ENCODE results near the gene FAM53A.
"Not testable (repeated sequence)": the region's sequence is repeated elsewhere in the genome, so short reads cannot be mapped to it uniquely, and the experiment has no call there.

Gene FAM53A

DNA sequence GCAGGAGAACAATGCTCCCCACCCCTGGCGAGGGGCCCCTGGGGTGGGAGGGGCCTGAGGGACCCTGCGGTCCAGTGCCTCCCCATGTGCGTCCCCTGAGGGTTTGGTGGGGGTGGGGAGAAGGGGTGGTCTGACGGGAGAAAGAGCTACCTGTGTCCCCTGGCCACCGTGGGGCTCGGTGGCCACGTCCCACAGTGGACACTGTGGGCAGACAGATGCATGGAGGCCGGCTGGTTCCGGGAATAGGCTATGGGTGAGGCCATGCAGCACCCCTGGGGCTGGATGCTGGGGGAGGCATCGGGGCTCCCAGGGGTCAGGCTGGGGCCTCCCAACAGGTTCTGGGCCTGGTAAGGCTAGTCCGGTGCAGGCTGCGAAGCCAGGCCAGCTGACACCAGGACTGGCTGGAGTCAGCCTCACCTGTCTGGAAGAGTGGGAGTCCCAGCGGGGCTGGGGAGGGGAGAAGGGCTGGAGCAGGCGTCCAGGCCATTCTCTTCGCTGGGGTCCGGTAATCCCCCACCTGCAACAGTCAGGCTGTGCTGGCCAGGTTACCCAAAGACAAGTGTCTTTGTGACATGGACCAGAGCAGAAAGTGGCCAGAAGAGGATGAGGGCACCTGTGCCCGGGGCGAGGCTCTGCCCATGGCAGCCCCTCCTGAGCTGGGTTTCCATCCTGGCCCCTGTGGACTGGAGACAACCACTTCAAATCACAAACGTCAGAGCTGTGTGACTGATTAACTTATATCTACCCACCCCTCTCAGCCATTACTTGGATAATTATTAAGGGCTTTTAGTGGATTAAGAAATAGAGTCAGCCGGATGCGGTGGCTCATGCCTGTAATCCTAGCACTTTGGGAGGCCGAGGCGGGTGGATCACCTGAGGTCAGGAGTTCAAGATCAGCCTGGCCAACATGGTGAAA, 1.4 kb upstream of the FAM53A start:
- no peak for DNase-seq
- TF ChIP-seq POLR2A (IDR thresholded peaks at IDR 0.05; ENCODE audit: low read length) (no peak), GATA1 (IDR thresholded peaks at IDR 0.05; ENCODE audit: low read depth, low read length) (no peak)

DNA sequence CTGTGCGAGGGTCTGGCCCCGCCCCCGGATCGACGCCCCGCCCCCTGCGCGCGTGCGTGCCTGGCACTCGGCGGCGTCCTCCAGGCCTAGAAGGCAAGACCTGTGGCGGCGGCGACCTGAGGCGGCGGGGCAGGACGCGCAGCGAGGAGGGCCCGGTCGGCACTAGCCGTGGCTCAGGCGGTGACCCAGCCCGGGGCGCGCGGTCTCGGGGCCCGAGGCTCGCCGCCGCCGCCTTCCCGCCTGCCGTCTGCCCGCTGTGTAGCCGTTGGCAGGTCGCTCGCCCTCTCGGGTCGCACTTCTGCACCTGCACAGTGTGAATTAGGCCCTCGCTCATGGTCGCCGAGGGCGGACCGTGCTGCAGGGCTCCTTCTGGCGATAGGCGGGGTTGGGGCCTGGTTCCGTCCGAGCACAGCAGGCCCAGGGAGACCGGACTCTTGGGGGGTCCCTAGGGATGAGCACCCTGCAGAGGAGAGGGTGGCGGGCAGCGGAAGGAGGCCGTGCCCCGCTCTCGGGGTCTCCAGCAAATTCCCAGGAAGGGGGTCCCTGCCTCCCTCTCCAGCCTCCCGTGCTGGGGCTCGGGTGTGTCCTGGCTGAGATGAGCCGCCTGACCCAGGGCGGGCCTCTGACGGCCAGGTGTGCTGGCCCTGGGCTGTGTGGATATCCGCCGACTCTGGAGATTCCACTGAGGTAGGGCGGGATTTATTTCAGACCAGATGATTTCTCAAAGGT, 557 bp upstream of the FAM53A start:
- no peak for DNase-seq
- TF ChIP-seq POLR2A (IDR thresholded peaks at IDR 0.05; ENCODE audit: low read length): no peak
- no peak for TF ChIP-seq GATA1 (IDR thresholded peaks at IDR 0.05; ENCODE audit: low read depth, low read length)

DNA sequence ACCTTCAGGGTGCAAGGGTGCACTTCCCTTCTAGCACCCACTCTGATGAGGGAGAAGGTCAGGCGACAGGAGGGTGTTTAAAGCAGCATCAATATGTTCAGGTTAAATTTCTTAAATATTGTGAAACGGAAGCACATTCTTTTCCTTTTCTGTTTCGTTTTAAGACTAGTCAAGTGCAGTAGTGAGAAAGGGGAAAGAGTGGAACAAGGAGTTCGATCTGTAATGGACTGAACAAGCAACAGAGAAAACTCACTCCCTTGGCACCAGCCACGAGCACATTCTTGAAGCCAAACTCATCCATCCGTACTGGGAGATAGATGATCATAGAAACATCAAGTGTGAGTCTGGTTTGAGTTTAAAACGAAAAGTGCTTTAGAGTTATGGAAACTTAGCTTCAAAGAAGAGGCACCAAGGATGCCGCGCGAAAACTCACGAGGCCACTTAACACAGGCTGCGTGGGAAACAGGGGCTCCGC, 815 bp downstream of the FAM53A start:
- peak; percentile 50 to 57 for DNase-seq
- no peak for TF ChIP-seq POLR2A (IDR thresholded peaks at IDR 0.05; ENCODE audit: low read length)
- TF ChIP-seq GATA1 (IDR thresholded peaks at IDR 0.05; ENCODE audit: low read depth, low read length): no peak

DNA sequence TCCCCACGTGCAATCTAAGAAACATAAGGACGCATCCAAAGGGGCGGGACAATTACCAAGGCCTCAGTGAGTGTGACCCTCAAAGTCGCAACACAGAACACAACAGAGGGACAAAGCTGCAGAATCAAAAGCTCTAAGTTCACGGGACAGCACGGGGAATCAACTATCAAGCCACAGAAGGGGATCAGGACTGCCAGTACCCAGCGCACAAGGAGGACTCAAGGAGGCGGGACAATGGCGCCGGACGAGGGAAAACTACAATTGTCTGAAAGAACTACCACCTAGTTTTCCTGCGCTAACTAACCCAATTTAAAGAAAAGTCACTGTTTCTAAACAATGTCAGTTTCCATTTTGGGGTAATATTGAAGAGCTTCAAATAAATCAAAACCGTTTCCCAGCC, 1.3 kb downstream of the FAM53A start:
- TF ChIP-seq GATA1 (IDR thresholded peaks at IDR 0.05; ENCODE audit: low read depth, low read length) (no peak), POLR2A (IDR thresholded peaks at IDR 0.05; ENCODE audit: low read length) (no peak)

DNA sequence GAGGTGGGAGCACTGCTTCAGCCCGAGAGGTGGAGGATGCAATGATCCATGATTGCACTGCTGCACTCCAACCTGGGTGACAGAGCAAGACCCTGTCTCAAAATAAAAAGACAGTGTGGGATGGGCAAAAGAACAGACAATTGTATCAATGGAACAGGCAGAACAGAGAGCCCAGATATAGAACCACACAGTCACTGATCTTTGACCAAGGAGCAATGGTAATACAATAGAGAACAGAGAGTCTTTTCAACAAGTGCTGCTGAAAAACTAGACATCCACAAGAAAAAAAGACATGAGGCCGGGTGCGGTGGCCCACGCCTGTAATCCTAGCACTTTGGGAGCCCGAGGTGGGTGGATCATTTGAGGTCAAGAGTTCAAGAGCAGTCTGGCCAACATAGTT, 5.9 kb downstream of the FAM53A start:
- DNase-seq: no peak
- TF ChIP-seq POLR2A (IDR thresholded peaks at IDR 0.05; ENCODE audit: low read length): no peak
- TF ChIP-seq GATA1 (IDR thresholded peaks at IDR 0.05; ENCODE audit: low read depth, low read length): no peak

More for the DNA sequence above, 1.3 kb downstream of the FAM53A start:
- DNase-seq: no peak

DNA sequence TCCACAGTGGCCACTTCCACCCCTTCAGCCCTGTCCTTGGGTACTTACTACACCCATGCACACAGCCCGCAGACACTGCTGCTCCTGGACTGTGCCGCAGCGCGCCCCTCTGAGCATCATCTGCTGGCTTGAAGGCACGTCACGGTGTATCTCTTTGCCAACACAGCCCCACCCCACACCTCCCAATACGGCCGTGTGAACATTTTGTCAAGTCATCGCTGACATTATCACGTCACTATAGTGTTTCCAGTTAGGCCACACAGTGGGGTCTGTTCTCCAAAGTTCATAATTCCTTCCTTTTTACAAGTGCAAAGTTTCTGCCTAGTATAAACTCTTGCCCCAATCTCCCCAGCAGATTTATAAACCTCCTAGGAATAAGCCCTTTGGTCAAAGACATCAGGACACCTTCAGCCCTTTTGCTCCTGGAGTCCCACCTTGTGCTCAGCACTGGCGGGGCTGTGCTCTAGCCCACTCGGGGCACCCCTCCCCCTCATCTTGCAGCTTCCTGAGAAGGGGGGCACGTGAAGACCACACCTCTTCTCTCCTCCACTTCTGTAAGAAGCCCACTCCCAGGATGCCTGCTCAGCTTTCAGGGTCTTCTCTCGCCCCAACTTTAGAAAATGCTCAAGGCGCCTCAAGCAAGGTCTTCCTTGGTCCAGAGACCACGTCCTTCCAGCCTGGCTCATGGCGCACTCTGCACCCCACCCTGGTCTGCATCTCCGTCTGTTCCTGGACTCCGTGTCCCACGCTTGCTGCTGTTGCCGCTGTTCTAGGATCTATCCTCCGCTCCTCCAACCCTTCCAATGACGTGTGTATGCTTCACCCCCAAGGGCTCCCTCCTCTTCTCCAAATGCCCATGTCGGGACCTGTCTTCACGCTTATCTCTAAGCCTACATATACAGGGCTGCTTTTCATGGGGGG, 7.2 kb downstream of the FAM53A start:
- peak; percentile 89 to 92 for DNase-seq
- TF ChIP-seq POLR2A (IDR thresholded peaks at IDR 0.05; ENCODE audit: low read length) (no peak), GATA1 (IDR thresholded peaks at IDR 0.05; ENCODE audit: low read depth, low read length) (no peak)

DNA sequence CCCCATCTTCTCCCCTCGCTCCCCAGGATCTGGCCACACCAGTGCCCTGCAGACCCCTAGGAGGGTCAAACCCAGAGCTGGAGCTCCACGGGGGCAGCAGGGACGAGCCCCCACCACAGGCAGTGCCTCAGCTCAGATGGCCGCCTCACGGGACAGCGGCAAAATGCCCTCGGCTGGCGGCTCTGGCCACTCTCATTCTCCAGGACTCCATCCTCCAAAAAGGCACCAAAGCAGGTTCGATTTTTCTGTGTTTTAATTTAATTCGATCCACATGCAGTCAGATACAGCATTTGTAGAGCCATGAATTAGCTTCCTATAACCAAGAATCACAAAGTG, 8.3 kb downstream of the FAM53A start:
- TF ChIP-seq GATA1 (IDR thresholded peaks at IDR 0.05; ENCODE audit: low read depth, low read length): no peak
- no peak for TF ChIP-seq POLR2A (IDR thresholded peaks at IDR 0.05; ENCODE audit: low read length)
- DNase-seq: no peak

DNA sequence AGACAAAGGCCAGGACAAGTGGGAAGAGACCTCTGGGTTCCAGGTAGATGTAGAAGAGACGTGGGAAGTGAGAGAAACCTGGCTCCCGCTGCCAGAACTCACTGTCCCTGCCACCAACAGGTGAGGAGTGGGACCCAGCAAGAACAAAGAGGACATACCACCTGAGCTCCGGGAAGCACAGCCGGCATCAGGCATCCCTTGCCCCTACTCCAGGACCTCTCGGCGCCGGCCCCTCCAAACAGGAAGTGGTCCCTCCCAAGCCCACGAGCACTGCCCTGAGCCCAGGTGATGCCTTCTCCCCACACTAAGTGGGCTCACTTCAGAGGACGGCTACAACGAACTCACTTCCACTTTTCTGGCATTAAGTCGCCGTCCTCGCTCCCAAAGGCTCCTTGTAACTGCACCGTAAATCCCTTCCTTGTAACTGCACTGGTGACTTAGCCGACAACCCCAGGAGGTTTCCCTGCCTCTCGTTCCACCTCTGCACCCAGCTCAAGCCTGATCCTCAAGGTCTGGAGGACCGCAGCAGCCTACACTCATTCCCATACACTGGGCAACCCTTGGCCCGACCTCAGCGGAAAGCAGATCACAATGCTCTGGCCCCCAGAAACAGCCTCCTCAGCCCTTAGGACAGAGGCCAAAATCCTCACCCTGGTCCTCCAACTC, 8.8 kb downstream of the FAM53A start:
- TF ChIP-seq POLR2A (IDR thresholded peaks at IDR 0.05; ENCODE audit: low read length): no peak
- TF ChIP-seq GATA1 (IDR thresholded peaks at IDR 0.05; ENCODE audit: low read depth, low read length): no peak
- DNase-seq: no peak

DNA sequence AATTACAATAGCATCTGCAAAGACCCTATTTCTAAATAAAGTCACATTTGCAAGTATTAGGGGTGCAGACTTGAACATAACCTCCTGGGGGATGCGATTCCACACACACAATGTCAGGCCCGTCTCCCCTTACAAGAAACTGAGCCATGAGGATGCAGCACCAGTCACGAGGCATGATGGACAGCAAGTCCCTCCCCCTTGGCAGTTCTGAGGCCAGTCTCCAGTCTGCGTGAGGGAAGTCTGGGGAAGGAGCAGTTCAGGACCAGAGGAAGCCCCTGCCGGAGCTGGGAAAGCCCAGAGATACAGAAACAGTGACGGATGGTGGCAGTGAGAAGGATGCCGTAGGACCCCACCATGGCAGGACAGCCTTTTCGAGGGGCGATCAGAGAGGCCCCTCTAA, 9.4 kb downstream of the FAM53A start:
- no peak for TF ChIP-seq GATA1 (IDR thresholded peaks at IDR 0.05; ENCODE audit: low read depth, low read length)
- TF ChIP-seq POLR2A (IDR thresholded peaks at IDR 0.05; ENCODE audit: low read length): no peak
- no peak for DNase-seq

DNA sequence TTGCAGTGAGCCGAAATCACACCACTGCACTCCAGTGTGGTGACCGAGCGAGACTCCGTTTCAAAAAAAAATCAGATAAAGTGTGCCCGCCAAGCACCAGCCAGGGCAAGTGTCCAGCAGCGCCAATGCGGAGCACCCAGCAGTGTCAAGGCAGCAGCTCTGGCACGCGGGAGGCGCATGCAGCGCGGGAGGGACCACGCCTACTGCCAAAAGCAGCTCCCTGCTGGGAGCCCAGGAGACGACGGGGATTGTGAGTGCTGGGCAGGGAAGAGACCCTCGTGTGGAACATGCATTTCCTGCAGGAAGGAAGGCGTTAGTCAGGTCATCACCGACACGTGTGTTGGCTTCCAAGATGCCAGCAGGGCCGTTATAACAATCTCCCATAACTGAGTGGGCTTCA, 10.4 kb downstream of the FAM53A start:
- TF ChIP-seq GATA1 (IDR thresholded peaks at IDR 0.05; ENCODE audit: low read depth, low read length) (no peak), POLR2A (IDR thresholded peaks at IDR 0.05; ENCODE audit: low read length) (no peak)
- no peak for DNase-seq

DNA sequence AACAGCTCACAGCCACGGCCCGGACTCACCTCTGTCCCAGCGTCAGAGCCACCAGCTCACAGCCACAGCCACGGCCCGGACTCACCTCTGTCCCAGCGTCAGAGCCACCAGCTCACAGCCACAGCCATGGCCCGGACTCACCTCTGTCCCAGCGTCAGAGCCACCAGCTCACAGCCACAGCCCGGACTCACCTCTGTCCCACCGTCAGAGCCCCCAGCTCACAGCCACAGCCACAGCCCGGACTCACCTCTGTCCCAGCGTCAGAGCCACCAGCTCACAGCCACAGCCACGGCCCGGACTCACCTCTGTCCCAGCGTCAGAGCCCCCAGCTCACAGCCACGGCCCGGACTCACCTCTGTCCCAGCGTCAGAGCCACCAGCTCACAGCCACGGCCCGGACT, 13.1 kb downstream of the FAM53A start:
- not testable (repeated sequence) for DNase-seq

DNA sequence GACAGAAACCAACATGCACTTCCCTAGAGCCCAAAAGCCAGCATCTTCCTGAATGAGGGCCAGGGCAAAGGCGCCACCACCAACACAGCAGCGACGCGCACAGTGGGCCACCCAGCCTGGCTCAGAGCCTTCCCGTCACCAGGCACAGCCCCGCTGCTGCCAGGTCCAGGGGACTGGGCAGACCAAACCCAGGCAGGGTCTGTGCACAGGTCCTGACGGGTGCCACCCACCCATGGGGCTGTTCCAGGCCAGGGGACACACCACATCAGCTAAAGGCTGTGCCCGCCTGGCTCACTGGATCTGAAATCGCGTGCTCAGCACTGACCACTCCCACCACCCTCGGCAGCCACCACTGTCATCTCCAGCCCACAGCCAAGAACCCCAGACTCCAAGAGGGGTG, 13.8 kb downstream of the FAM53A start:
- TF ChIP-seq POLR2A (IDR thresholded peaks at IDR 0.05; ENCODE audit: low read length): no peak
- TF ChIP-seq GATA1 (IDR thresholded peaks at IDR 0.05; ENCODE audit: low read depth, low read length): no peak
- no peak for DNase-seq

DNA sequence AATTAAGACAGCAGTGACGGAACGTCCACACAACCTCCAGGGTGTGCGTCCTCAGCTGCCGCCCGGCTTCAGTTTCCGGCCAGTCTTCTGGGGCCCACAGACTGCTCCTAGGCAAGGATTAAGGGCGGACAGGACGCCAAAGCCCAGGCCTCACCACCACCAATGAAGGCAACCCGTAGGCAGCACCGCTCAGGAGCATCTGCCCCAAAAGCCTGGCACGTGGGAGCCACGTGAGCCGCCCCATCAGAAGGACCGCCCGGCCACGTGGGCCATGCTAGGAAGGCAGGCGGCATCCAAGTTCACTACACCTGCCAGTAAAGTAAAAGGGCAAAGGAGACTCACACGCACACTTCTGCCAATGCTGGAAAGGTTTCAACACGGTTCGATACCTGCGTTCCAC, 14.3 kb downstream of the FAM53A start:
- TF ChIP-seq GATA1 (IDR thresholded peaks at IDR 0.05; ENCODE audit: low read depth, low read length) (no peak), POLR2A (IDR thresholded peaks at IDR 0.05; ENCODE audit: low read length) (no peak)
- DNase-seq: no peak

All from erythroblast (primary cell).